ENCODE measurements around the gene CBR3. TPM values are rescaled to one million over a fixed set of nuclear protein-coding genes. Genes with fewer than 3 reads are reported as not detected.

CBR3 gene
- total RNA-seq, 2 experiments from 2014 or later, result 2.6 to 3.0 TPM

GRCh38 chr21:36193200-36193599 is 58.3 kb downstream of the CBR3 start:
- H3K4me3 Mint-ChIP-seq, result no peak overlapping the region
- TF ChIP-seq CTCF (IDR thresholded peaks at IDR 0.05), result no peak
- no peaks in the 10 kb centered on the region for H3K9me3 ChIP-seq (ENCODE audit: control insufficient read depth in 1 of 2, insufficient read depth in 1 of 2, low read length in 2 of 2)
- peaks cover 9% of the 10 kb centered on the region for H3K4me1 Mint-ChIP-seq (ENCODE audit: low read depth)
- H3K27me3 Mint-ChIP-seq, result no peaks in the 10 kb centered on the region
- H3K27me3 ChIP-seq (ENCODE audit: control insufficient read depth in 1 of 2, insufficient read depth in 2 of 2, low read length in 2 of 2), result no peaks in the 10 kb centered on the region
- DNase-seq, result no peak
- intact Hi-C loops (cut with DNase I, micrococcal nuclease), result no loop called here
- no peaks in the 10 kb centered on the region for H3K9me3 Mint-ChIP-seq
- no peaks in the 10 kb centered on the region for H3K4me1 ChIP-seq (ENCODE audit: insufficient read depth, low read length)
- no peak overlapping the region for H3K27ac ChIP-seq (ENCODE audit: low read depth in 1 of 2, low read length in 2 of 2)
- POLR2A ChIA-PET, result no interaction called here
- no peaks in the 10 kb centered on the region for H3K36me3 ChIP-seq (ENCODE audit: insufficient read depth, low read length)
- no peak for ATAC-seq (ENCODE audit: poor library complexity)
- H3K36me3 Mint-ChIP-seq (ENCODE audit: low read depth), result peaks cover 16% of the 10 kb centered on the region
- CTCF ChIA-PET, result no interaction called here
- no peak overlapping the region for H3K27ac Mint-ChIP-seq
- no peak overlapping the region for H3K4me3 ChIP-seq (ENCODE audit: low read length)

- no peak for DNase-seq
- peaks cover 18% of the 10 kb centered on the region for H3K36me3 Mint-ChIP-seq (ENCODE audit: low read depth)
- no peaks in the 10 kb centered on the region for H3K4me1 ChIP-seq (ENCODE audit: insufficient read depth, low read length)
- ChIA-PET CTCF (no interaction called here), POLR2A (no interaction called here)
- H3K4me1 Mint-ChIP-seq (ENCODE audit: low read depth), result peaks cover under 1% of the 10 kb centered on the region
- intact Hi-C loops (cut with DNase I, micrococcal nuclease), result no loop called here
- no peaks in the 10 kb centered on the region for H3K27me3 ChIP-seq (ENCODE audit: control insufficient read depth in 1 of 2, insufficient read depth in 2 of 2, low read length in 2 of 2)
- no peak overlapping the region for H3K4me3 ChIP-seq (ENCODE audit: low read length)
- H3K9me3 Mint-ChIP-seq, result no peaks in the 10 kb centered on the region
- H3K27me3 Mint-ChIP-seq, result no peaks in the 10 kb centered on the region
- no peak overlapping the region for H3K27ac Mint-ChIP-seq
- peaks cover 5% of the 10 kb centered on the region for H3K36me3 ChIP-seq (ENCODE audit: insufficient read depth, low read length)
- H3K9me3 ChIP-seq (ENCODE audit: control insufficient read depth in 1 of 2, insufficient read depth in 1 of 2, low read length in 2 of 2), result no peaks in the 10 kb centered on the region
- no peak overlapping the region for H3K4me3 Mint-ChIP-seq
- no peak for TF ChIP-seq CTCF (IDR thresholded peaks at IDR 0.05)
- H3K27ac ChIP-seq (ENCODE audit: low read depth in 1 of 2, low read length in 2 of 2), result no peak overlapping the region
- ATAC-seq (ENCODE audit: poor library complexity), result no peak
Observed at GRCh38 chr21:36194024-36194423, 59.1 kb downstream of the CBR3 start.

- POLR2A ChIA-PET, result no interaction called here
- Histone ChIP-seq H3K4me3 (ENCODE audit: low read length) (no peak overlapping the region), H3K27me3 (ENCODE audit: control insufficient read depth in 1 of 2, insufficient read depth in 2 of 2, low read length in 2 of 2) (no peaks in the 10 kb centered on the region), H3K4me1 (ENCODE audit: insufficient read depth, low read length) (no peaks in the 10 kb centered on the region), H3K36me3 (ENCODE audit: insufficient read depth, low read length) (peaks cover 11% of the 10 kb centered on the region), H3K27ac (ENCODE audit: low read depth in 1 of 2, low read length in 2 of 2) (no peak overlapping the region), H3K9me3 (ENCODE audit: control insufficient read depth in 1 of 2, insufficient read depth in 1 of 2, low read length in 2 of 2) (no peaks in the 10 kb centered on the region)
- no peak overlapping the region for H3K4me3 Mint-ChIP-seq
- TF ChIP-seq CTCF (IDR thresholded peaks at IDR 0.05), result no peak
- CTCF ChIA-PET, result no interaction called here
- DNase-seq (no peak), ATAC-seq (ENCODE audit: poor library complexity) (no peak)
- no peaks in the 10 kb centered on the region for H3K4me1 Mint-ChIP-seq (ENCODE audit: low read depth)
- H3K9me3 Mint-ChIP-seq, result no peaks in the 10 kb centered on the region
- intact Hi-C loops (cut with DNase I, micrococcal nuclease), result no loop called here
- peaks cover 26% of the 10 kb centered on the region for H3K36me3 Mint-ChIP-seq (ENCODE audit: low read depth)
- no peaks in the 10 kb centered on the region for H3K27me3 Mint-ChIP-seq
- H3K27ac Mint-ChIP-seq, result no peak overlapping the region
Observed at GRCh38 chr21:36195613-36196012, 60.7 kb downstream of the CBR3 start.

Other genes starting within 250 kb of the CBR3 start
- gene SETD4, start 74.6 kb upstream of the CBR3 start, total RNA-seq, result 10 to 100 TPM; 10.8 to 12.3 TPM
- gene CBR1, start 65.1 kb upstream of the CBR3 start, total RNA-seq, result 1 to 10 TPM; 5.2 to 6.8 TPM
- 10 to 100 TPM; 11.0 to 12.7 TPM for gene DOP1B, start 21.7 kb downstream of the CBR3 start, total RNA-seq
- gene MORC3, start 185.1 kb downstream of the CBR3 start, total RNA-seq, result 10 to 100 TPM; 70.2 to 71.0 TPM

All from CD4-positive, alpha-beta T cell (primary cell).